NCI-H82 (cell line): ENCODE results near the gene ANGPTL4.
A peak's percentile ranks its signal among the peaks of the same experiment; 100 is the strongest.
"Not testable (repeated sequence)": the region's sequence is repeated elsewhere in the genome, so short reads cannot be mapped to it uniquely, and the experiment has no call there.

Experiments used
- DNase-seq: peaks from one replicate; lab custom pipeline; 2025; lab: John Stamatoyannopoulos, UW

Gene ANGPTL4

DNA sequence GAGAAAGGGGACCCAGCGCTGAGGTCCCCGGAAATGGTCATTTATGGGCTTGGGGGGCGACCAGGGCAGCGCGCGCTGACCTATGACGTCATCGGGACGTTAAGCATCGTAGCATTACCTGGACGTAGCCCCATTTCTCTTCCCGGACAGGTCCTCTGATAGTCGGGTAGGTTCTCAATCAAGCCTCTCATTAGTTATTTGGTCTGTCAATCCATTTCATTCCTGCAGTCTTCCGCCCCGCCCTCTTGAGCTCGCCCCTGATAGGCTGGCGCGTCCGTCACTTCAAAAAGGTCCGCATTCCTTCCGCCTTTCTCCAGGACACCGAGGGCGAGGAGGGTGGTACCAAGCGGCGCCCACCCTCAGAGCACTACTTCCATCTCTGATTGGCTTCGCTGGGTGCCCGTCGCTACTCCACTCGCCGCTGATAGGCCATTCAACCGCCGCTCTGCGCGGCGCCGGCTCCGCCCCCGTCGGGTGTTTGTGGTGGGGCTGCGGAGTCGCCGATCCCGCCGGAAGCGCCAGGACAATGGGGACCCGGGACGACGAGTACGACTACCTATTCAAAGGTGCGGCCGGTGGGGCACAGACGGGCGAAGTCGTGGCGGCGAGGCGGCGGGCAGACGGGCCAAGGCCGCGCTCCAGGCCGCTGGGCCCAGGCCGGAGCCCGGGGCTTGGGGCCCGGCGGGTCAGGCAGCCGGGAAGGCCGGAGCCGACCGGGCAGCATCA, 26.1 kb downstream of the ANGPTL4 start, which contains the start of gene RAB11B:
TSS of gene RAB11B (plus strand) at position 470 of the 726 bp plus-strand sequence. CDS start at position 527, 57 bp downstream.
- DNase-seq = peak; percentile 99

- peak; percentile 93 for DNase-seq
These were observed 26.6 kb downstream of the ANGPTL4 start for GRCh38 chr19:8390617-8390981.

- no peak for DNase-seq
These were observed 27.5 kb downstream of the ANGPTL4 start for GRCh38 chr19:8391198-8392016.

- DNase-seq = no peak
These were observed 28.1 kb downstream of the ANGPTL4 start for GRCh38 chr19:8392017-8392591.

DNA sequence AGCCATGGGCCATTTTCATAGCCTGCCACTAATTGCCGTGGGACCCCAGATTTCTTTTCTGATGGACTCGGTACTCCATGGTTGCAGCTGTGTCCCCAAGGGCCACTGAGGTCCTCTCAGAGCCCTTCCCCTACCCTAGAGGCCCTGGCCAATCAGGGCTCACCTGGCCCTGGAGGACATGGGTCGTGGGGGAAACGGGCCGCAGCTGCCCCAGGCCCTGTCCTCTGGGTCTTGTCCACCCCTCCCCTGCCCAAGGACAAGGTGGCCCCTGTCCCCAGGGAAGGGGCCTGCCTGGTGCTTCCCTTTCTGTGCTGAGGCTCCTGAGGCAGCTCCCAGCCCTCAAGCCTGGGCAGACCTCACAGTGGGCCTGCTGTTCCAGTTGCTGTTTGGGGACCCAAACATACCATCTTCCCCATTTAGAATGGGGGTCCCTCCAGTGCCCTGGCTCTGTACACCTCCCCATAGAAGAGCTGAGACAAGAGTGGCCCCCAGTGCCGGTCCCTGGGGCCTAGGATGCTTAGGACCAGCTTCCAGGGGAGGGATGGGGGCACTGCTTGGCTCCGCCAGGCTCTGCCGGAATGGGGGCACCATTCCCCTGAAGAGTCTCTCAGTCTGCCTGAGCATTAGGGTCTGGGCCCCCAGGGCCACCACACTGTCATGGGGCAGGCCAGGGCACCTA, 29.4 kb downstream of the ANGPTL4 start:
- no peak for DNase-seq

GRCh38 chr19:8393871-8394250, 29.9 kb downstream of the ANGPTL4 start:
- DNase-seq = no peak

DNA sequence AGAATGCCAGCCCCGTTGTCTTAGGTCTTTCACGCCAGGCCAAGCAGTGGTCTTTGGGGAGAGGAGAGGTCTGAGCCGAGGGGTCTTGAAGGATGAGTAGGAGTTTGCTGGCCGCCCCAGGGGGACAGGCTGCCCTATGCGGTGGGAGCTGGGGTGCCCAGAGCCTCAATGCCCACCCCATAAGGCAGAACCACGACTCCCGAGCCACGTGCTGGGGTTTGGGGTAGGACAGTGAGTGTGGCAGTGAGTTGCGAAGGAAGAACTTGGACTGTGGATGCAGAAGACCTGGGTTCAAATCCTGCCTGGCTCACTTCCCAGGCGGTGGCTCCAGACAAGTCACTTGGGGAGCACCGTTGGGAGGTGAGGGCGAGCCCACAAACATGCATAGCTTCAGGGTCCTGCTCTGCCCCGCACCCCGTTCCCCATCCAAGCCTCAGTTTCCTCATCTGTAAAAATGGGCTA, 31.7 kb downstream of the ANGPTL4 start:
- DNase-seq = no peak

DNA sequence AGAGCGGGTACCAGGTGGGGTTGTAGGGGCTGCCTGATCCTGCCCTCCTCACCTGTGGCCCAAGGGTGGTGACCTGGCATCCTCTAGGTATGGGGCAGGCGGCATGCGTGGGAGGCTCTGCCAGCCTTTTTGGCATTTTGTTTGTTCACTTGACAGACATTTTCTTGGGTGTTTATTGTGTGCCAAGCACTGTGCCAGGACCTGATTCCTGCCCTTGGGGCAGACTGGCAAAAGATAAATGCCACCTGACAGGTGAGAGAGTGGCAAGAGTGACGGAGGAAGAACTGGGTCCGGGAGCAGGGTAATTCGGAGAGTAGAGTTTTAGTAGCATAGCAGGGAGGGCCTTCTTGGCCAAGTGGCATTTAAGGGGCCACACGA, 32.2 kb downstream of the ANGPTL4 start:
- no peak for DNase-seq

- DNase-seq = peak; percentile 45
These were observed 32.7 kb downstream of the ANGPTL4 start for GRCh38 chr19:8396563-8397203.

DNA sequence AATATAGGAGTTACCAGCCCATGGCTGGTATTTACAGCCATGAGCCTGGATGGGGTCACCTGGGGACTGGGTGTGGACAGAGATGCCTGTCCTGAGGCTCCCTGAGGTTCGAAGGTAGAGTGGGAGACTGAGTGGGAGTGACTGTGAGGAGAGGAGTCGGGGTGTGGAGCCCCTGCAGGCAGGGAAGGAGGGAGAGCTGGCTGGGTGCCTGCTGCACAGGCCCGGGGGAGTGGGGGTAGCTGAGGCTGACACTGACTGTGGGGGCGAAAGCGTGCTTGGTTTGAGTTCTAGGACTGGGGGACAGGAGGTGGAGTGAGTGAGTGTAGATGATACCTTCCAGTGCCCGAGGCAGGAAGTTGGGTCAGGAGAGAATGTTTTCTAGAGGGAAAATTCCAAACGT, 33.3 kb downstream of the ANGPTL4 start:
- DNase-seq = no peak

GRCh38 chr19:8397746-8398310, 33.9 kb downstream of the ANGPTL4 start:
- no peak for DNase-seq

- DNase-seq = no peak
These were observed 34.4 kb downstream of the ANGPTL4 start for GRCh38 chr19:8398311-8398771.

GRCh38 chr19:8399681-8400188, 35.8 kb downstream of the ANGPTL4 start:
- no peak for DNase-seq

DNA sequence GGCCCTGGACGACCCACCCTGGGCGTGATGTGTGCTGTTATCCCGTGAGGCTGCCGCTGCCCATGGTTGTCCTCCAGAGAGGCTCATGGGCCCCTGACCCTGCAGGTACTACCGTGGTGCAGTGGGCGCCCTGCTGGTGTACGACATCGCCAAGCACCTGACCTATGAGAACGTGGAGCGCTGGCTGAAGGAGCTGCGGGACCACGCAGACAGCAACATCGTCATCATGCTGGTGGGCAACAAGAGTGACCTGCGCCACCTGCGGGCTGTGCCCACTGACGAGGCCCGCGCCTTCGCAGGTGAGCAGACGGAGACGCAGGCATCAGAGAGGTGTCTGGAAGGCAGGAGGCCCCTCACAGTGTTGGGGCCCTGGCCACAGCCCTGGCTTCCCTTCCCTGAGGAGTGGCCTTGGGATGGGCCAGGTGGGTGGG, 38.0 kb downstream of the ANGPTL4 start:
- no peak for DNase-seq

GRCh38 chr19:8403098-8403819, 39.3 kb downstream of the ANGPTL4 start:
- DNase-seq = no peak

DNA sequence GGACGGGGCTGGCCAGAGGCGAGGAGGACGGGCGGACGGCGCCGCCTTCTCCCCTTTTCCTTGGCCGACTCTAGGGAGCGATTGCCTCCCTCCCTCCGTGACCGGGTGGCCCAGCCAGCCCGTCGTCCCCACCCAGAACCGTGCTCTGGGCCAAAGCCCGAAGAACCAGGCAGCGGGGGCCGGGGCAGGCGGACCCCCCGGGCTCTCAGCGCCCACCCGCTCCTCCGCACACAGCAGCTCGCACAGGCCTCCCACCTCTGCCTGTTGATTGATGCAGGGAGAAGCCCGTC, 39.8 kb downstream of the ANGPTL4 start:
- DNase-seq = no peak

GRCh38 chr19:8404391-8405151, 40.6 kb downstream of the ANGPTL4 start:
- DNase-seq = no peak

- DNase-seq = not testable (repeated sequence)
These were observed 46.8 kb downstream of the ANGPTL4 start for GRCh38 chr19:8410718-8411117.

DNA sequence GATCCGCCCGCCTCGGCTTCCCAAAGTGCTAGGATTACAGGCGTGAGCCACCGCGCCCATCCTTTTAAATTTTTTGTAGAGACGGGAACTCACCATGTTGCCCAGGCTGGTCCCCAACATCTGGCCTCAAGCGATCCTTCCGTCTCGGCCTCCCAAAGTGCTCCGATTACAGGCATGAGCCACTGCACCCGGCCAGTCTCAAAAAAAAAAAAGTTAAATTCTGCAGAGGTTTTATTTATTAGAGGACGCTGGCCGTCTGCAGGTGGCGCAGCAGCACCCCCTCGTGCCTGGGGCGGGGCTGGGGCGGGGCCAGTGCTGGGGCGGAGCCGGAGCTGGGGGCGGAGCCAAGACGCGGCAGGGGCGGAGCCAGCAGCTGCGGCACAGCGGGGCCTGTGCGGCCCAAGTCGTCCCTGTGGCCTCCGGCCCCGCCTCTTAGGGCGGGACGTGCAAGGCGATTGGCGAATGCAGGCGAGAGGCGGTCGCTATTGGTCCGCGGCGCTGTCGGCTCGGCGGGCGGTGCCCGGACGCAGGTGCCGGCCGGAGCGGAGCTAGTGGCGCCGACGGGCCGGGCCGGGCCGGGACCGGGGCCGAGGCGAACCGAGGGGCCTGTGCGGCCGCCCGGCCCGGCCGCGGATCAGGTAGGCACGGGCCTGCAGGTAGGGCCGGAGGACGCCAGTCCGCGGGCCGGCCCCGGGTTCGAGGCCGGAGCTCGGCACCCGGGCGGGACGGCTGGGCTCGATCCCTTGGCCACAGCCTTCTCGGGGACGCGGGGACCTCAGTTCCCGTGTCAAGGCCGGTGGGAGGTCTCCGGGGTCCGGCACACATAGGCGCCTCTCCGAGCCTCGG, 49.1 kb downstream of the ANGPTL4 start, which contains the start of gene MARCHF2:
TSS of gene MARCHF2 (plus strand) at position 523 of the 846 bp plus-strand sequence. CDS start 8,536 bp downstream, outside the sequence.
- DNase-seq = peak; percentile 95
